ENCODE measurements around the gene FAHD2A. TPM values are rescaled to one million over a fixed set of nuclear protein-coding genes. Genes with fewer than 3 reads are reported as not detected.
A peak's percentile ranks its signal among the peaks of the same experiment; 100 is the strongest.

FAHD2A gene
- total and polyA plus RNA-seq, 2 of the 8 experiments (the other 6 are each of a cell fraction or from before 2014, with no cell fraction given), result 24.2 to 26.7 TPM

- Histone ChIP-seq H2BK20ac (ENCODE audit: low read length) (no peak overlapping the region), H2BK120ac (replicated peaks; ENCODE audit: low read depth, low read length) (no peak overlapping the region), H2BK15ac (ENCODE audit: low read length) (no peak overlapping the region), H3K23ac (ENCODE audit: insufficient read length) (no peak overlapping the region), H3K4me1 (replicated peaks in 1 of 4; ENCODE audit: control insufficient read depth in 3 of 4, insufficient read depth in 4 of 4, low read length in 3 of 4) (no peaks in the 10 kb centered on the region; a peak in 1 of 7 replicates), H3K14ac (ENCODE audit: insufficient read length) (no peak overlapping the region), H4K5ac (ENCODE audit: insufficient read length, low read depth, low read length) (no peak overlapping the region), H3K18ac (ENCODE audit: extremely low read depth, low read length) (no peak overlapping the region), H2BK12ac (ENCODE audit: low read depth, low read length) (no peak overlapping the region), H3K27ac (ENCODE audit: low read depth, low read length) (no peak overlapping the region), H3K4me2 (ENCODE audit: insufficient read depth in 1 of 2, low read depth in 2 of 2, low read length in 2 of 2) (no peak overlapping the region), H4K91ac (replicated peaks; ENCODE audit: insufficient read length, low read length) (no peak overlapping the region), H3K4ac (replicated peaks; ENCODE audit: insufficient read length, low read depth, low read length) (no peak overlapping the region), H3K23me2 (ENCODE audit: low read depth, low read length) (no peaks in the 10 kb centered on the region), H3K79me2 (ENCODE audit: control insufficient read depth in 1 of 2, insufficient read depth in 2 of 2, low read length in 2 of 2) (no peaks in the 10 kb centered on the region), H2AFZ (ENCODE audit: low read length) (no peak overlapping the region), H3K36me3 (ENCODE audit: control insufficient read depth in 2 of 4, insufficient read depth in 4 of 4, low read length in 3 of 4) (no peaks in the 10 kb centered on the region), H4K20me1 (replicated peaks in 1 of 2; ENCODE audit: control insufficient read depth in 1 of 2, insufficient read depth in 2 of 2, low read length in 2 of 2) (no peaks in the 10 kb centered on the region), H3K79me1 (ENCODE audit: low read depth, low read length) (no peaks in the 10 kb centered on the region), H4K8ac (ENCODE audit: extremely low read depth, insufficient read depth, low read length) (peak overlapping the region; percentile 15; the same call in 1 of the 2 replicates), H3K4me3 (ENCODE audit: extremely low read depth in 1 of 4, insufficient read depth in 2 of 4, low read depth in 3 of 4, low read length in 4 of 4) (no peak overlapping the region), H3K27me3 (replicated peaks in 1 of 4; ENCODE audit: control insufficient read depth in 3 of 4, extremely low read depth in 1 of 4, insufficient read depth in 3 of 4, low read length in 3 of 4) (peaks cover 0 to 2% (median 0%) of the 10 kb centered on the region in 4 experiments; a peak in 1 of 7 replicates), H2AK5ac (ENCODE audit: low read depth, low read length) (no peak overlapping the region), H3K9me3 (ENCODE audit: insufficient read depth in 2 of 2, low read depth in 1 of 2, low read length in 1 of 2) (peaks cover 51 to 88% of the 10 kb centered on the region in 2 experiments), H3K56ac (replicated peaks; ENCODE audit: insufficient read length, low read depth, low read length) (no peak overlapping the region), H3K9ac (replicated peaks in 1 of 4; ENCODE audit: extremely low read depth in 1 of 4, low read depth in 3 of 4, low read length in 3 of 4) (no peak overlapping the region), H2BK5ac (ENCODE audit: low read depth, low read length) (no peak overlapping the region)
- POLR2A ChIA-PET (ENCODE audit: partially characterized antibody), result no interaction called here
- DNase-seq (ENCODE audit: low read depth in 1 of 2, low spot score in 2 of 2) (no peak), FAIRE-seq (no peak)
- CTCF ChIA-PET (ENCODE audit: partially characterized antibody), result no interaction called here
- WGBS, 2 experiments (ENCODE audit: extremely low coverage in 1 of 2, insufficient coverage in 1 of 2, insufficient read length in 1 of 2, insufficient replicate concordance in 2 of 2, low coverage in 1 of 2, low lambda C conversion rate in 2 of 2, missing lambda C conversion rate in 1 of 2), result 90% methylated on average over 6 of the region's 6 CpGs; no CpG with 5 or more reads in 1 of the 2 experiments
- no peak for TF ChIP-seq RAD21 (IDR thresholded peaks at IDR 0.05 in 1 of 2, conservative IDR thresholded peaks at IDR 0.05 in 1 of 2; ENCODE audit: low read depth in 2 of 2, low read length in 2 of 2)
- no peak for TF ChIP-seq PHF8 (conservative IDR thresholded peaks at IDR 0.05; ENCODE audit: low read depth, low read length)
- no peak for TF ChIP-seq CHD1 (IDR thresholded peaks at IDR 0.05; ENCODE audit: low read depth, low read length)
- no peak for TF ChIP-seq EZH2 (IDR thresholded peaks at IDR 0.05; ENCODE audit: low read depth, low read length, severe bottlenecking)
- TF ChIP-seq CTBP2 (IDR thresholded peaks at IDR 0.05; ENCODE audit: borderline replicate concordance, insufficient read depth, insufficient read length, low read length), result no peak
- no peak for TF ChIP-seq FOSL1 (IDR thresholded peaks at IDR 0.05; ENCODE audit: insufficient read depth, low read depth, low read length)
Observed at GRCh38 chr2:95386031-95386430, 16.5 kb upstream of the FAHD2A start.
